ENCODE data around the gene PIK3C2B. TPM values are rescaled to one million over a fixed set of nuclear protein-coding genes. Genes with fewer than 3 reads are reported as not detected.

Gene PIK3C2B
- total and polyA plus RNA-seq, 2 donors (not counting 3 experiments of a cell fraction or from before 2014, with no cell fraction given) = 33.7 to 49.0 TPM

DNA sequence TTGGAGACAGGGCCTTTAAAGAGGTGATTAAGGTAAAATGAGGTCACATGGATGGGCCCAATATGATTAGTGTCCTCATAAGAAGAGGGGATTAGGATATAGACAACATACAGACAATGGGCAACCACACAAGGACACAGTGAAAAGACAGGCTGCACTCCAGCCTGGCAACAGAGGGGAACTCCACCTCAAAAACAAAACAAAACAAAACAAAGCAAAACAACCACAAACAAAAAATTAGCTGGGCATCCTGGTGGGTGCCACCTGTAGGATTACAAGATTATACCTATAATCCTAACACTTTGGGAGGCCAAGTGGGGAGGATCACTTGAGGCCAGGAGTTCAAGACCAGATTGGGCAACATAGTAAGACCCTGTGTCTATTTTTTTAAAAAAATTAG is 16.8 kb upstream of the PIK3C2B start:
- H2AFZ ChIP-seq (ENCODE audit: low read depth, low read length) = no peak overlapping the region
- BruUV-seq (replicated peaks) = no TSS peak
- H3K36me3 ChIP-seq (ENCODE audit: control insufficient read depth in 2 of 2, extremely low read depth in 1 of 2, insufficient read depth in 2 of 2, low read length in 2 of 2) = no peaks in the 10 kb centered on the region
- H3K4me1 ChIP-seq (ENCODE audit: control insufficient read depth, extremely low read depth, insufficient read depth, low read length) = peaks cover 11% of the 10 kb centered on the region
- no peaks in the 10 kb centered on the region for H3K9me3 ChIP-seq (replicated peaks; ENCODE audit: control insufficient read depth, insufficient read depth, low read length)
- no peak overlapping the region for H3K4me3 ChIP-seq (replicated peaks in 1 of 3; ENCODE audit: insufficient read depth in 1 of 3, low read depth in 1 of 3, low read length in 3 of 3)
- DNase-seq (ENCODE audit: low read depth, low spot score) (no peak), FAIRE-seq (no peak)
- POLR2A ChIA-PET = no interaction called here
- H3K27ac ChIP-seq (ENCODE audit: insufficient read depth, low read depth, low read length) = no peak overlapping the region
- dilution Hi-C loops (cut with MboI; ENCODE audit: extremely low pct_ligation_motif_present, low sequenced_read_pairs) (no loop called here), intact Hi-C loops (cut with micrococcal nuclease) (no loop called here)
- H4K20me1 ChIP-seq (replicated peaks; ENCODE audit: control insufficient read depth, extremely low read depth, insufficient read depth, low read length) = no peaks in the 10 kb centered on the region
- TF ChIP-seq EZH2 (IDR thresholded peaks at IDR 0.05; ENCODE audit: borderline replicate concordance, low read depth, low read length, severe bottlenecking) (no peak), JUN (IDR thresholded peaks at IDR 0.05; ENCODE audit: borderline replicate concordance, insufficient read depth, insufficient read length, low read depth) (no peak), MYC (IDR thresholded peaks at IDR 0.05; ENCODE audit: low read depth, low read length) (no peak), POLR2AphosphoS5 (IDR thresholded peaks at IDR 0.05; ENCODE audit: insufficient read depth, low read depth, low read length) (no peak), GATA2 (IDR thresholded peaks at IDR 0.05; ENCODE audit: insufficient read depth, insufficient read length, low read depth, low read length) (no peak), POLR2A (IDR thresholded peaks at IDR 0.05; ENCODE audit: low read depth, low read length) (no peak), FOS (IDR thresholded peaks at IDR 0.05; ENCODE audit: borderline replicate concordance, insufficient read depth, low read length) (no peak)
- TF ChIP-seq, protein P1, sequence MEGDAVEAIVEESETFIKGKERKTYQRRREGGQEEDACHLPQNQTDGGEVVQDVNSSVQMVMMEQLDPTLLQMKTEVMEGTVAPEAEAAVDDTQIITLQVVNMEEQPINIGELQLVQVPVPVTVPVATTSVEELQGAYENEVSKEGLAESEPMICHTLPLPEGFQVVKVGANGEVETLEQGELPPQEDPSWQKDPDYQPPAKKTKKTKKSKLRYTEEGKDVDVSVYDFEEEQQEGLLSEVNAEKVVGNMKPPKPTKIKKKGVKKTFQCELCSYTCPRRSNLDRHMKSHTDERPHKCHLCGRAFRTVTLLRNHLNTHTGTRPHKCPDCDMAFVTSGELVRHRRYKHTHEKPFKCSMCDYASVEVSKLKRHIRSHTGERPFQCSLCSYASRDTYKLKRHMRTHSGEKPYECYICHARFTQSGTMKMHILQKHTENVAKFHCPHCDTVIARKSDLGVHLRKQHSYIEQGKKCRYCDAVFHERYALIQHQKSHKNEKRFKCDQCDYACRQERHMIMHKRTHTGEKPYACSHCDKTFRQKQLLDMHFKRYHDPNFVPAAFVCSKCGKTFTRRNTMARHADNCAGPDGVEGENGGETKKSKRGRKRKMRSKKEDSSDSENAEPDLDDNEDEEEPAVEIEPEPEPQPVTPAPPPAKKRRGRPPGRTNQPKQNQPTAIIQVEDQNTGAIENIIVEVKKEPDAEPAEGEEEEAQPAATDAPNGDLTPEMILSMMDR (IDR thresholded peaks at IDR 0.05; ENCODE audit: extremely low read depth in 1 of 2, insufficient read depth in 1 of 2, low read depth in 1 of 2, low read length in 2 of 2) = no peak
- TF ChIP-seq, protein P2, sequence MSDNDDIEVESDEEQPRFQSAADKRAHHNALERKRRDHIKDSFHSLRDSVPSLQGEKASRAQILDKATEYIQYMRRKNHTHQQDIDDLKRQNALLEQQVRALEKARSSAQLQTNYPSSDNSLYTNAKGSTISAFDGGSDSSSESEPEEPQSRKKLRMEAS (IDR thresholded peaks at IDR 0.05; ENCODE audit: insufficient read depth, insufficient read length) = no peak
- H3K9ac ChIP-seq (replicated peaks; ENCODE audit: extremely low read depth, insufficient read depth, low read length) = no peak overlapping the region
- H3K9me1 ChIP-seq (replicated peaks; ENCODE audit: control insufficient read depth, extremely low read depth, insufficient read depth, low read length) = no peaks in the 10 kb centered on the region
- H3K4me2 ChIP-seq (ENCODE audit: insufficient read depth, low read length) = peak overlapping the region; percentile 23
- CTCF ChIA-PET = no interaction called here
- peaks cover under 1% of the 10 kb centered on the region for H3K79me2 ChIP-seq (ENCODE audit: control insufficient read depth, insufficient read depth, low read length)
- H3K27me3 ChIP-seq (ENCODE audit: control insufficient read depth in 2 of 2, insufficient read depth in 2 of 2, low read length in 2 of 2) = no peaks in the 10 kb centered on the region

Data from endothelial cell of umbilical vein (primary cell).